ENCODE results near the gene SMG9.

Gene SMG9

DNA sequence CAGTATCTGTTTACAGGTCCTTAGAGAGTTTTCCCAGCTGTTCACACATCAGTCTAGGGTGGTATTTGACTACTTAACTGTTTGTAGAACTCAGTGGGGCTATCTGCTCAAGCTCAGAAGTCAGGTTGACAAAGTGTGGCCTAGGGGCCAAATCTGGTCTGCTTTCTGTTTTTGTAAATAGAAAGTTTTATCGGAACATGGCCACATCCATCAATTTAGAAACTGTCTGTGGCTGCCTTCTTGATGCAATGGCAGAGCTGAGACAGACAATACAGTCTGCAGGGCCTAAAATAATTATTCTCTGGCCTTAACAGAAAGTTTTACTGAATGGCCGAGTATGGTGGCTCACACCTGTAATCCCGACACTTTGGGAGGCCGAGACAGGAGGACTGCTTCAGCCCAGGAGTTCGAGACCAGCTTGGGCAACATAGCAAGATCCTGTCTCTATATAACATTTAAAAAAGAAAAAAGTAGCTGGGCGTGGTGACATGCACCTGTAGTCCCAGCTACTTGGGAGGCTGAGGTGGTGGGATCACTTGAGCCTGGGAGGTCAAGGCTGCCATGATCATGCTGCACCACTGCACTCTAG, 2.4 kb downstream of the SMG9 start:
- no peak for FAIRE-seq

DNA sequence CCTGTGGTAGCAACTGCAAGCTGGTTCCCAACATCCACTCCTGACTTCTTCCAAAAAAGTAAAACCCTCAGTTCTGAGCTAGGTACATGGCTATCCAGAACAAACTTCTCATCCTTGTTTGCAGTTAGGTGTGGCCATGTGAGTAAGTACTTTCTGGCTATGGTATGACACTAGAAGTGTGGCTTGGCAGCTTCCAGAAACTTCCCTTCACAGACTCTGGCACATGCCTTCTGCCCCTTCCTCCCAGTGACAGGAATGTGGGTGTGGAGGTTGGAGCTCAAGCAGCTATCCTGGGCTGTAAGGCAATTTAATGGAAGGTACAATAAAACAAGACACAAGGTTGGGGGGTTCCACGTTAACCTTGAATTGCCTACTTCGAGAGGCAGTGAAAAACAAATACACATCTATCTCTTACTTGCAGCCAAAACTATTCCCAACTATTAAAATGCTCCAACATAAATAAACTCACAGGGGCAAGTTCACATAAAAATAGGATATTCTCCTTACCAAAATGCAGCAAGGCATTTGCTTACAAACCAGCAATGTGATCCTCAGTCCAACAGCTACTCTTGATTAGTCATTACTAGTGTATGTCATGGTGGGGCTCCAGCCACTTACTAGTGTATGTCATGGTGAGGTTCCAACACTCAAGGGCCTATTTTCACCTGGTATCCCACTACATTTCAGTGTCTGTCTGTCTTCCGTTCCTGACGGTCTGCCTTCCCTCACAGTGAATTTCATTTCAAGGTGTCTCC, 3.1 kb downstream of the SMG9 start:
- FAIRE-seq, result no peak

- no peak for FAIRE-seq
Observed at GRCh38 chr19:43749898-43750297, 4.9 kb downstream of the SMG9 start.

DNA sequence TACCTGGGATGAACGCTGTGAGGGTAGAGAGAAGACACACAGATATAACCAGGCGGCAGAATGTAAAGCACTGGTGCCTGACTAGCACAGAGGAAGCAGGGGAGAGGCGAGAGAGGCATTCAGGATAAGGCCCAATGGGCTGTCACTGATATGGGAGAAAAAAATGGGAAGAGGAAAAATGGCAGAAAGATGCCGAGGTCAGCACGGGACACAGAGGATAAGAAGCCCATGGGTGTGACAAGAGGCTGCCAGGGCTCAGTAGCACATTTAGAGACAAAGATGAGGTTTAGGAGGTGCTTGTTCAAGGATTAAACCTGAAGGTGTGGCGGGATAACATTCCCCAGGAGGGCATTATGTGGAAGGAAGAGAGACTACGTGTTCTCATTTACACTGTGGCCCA, 5.6 kb downstream of the SMG9 start:
- no peak for FAIRE-seq

DNA sequence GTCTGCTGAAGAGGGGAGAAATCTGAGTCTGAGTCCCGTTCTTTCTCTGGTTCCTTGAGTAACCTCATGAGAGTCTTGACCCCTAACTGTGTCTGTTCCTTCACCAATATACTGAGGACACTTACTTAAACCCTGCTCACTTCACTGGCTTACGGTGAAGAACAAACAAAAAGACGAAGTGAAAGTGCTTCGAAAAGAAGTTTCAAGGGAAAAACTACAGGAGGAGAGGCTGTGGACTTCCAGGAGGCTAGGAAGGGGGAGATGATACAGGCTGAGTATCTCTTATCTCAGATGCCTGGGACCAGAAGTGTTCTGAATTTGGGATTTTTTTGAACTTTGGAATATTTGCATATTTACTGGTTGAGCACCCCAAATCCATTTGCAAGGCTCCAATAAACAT, 6.1 kb downstream of the SMG9 start:
- FAIRE-seq, result no peak

DNA sequence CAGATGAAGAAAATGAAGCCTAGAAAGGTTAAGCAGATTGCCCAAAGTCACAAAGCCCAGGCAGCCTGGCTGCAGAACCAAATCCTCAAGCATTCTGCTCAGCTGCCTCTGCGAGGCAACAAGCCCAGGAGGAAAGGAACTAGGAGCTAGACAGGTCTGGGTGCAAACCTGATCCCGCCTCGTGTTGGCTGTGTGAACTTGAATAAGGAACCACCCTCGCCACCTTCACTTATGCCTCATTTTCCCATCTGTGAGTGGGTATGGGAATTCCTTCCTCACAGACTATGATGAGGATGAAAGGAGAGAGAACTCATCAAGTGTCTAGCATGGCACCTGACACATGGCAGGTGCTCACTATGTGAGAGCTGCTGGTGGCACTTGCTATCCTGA, 6.6 kb downstream of the SMG9 start:
- no peak for FAIRE-seq

- FAIRE-seq, result no peak
Observed at GRCh38 chr19:43747557-43748204, 7.1 kb downstream of the SMG9 start.

DNA sequence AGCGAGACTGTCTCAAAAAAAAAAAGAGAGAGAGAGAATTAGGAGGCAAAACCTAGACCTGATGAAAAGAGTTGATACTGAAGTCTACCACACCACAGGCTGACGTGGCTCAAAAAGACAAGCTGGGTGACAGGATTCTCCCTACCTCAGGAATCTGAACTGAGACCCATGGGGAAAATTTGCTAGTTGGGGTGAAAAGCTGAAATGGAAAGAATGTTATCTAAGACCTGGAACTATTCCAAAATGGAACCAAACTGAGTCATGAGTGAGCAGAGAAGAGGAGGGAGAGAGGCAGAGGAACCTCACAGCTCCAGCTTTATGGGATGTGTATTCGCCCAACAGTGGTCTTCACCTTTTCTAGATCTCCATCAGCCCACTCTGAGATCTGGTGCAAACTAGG, 11.7 kb downstream of the SMG9 start:
- FAIRE-seq, result no peak

GRCh38 chr19:43741075-43741825, 13.5 kb downstream of the SMG9 start:
- no peak for FAIRE-seq

DNA sequence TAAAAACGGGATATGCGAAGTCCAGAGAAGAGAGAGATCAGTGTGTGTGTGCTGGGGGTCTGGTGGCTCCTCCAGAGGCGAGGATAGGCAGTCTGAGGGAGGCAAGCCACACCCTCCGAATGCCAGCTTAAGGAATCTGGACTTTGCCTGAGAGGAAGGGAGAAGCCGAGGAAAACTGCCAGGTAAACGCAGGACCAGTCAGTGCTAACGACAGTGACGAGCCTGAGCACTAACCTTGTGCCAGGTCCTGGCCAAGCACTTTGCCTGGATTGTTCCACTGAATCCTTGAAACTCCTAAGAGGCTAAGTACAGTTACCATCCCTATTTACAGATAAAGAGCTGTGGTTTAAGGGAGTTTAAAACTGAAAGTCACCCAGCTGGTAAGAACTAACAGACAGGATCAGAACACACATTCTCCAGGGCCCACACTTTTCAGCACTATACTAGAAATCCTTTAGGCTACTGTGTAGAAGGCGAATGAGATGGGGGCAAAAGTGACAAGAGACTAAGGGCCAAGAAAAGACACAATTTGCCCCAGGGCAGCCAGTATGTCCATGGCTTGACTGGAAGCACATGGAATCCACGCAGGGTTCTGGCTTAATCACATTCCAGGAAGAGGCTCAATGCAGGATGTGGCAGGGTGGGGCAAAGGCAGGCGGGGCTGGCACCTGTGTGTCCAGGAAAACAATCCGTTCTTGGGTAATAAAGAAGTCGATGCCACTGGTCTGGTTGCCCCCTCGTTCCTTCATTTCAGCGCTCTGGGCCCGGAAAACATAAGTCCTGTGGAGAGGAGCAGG, 15.1 kb downstream of the SMG9 start:
- no peak for FAIRE-seq

DNA sequence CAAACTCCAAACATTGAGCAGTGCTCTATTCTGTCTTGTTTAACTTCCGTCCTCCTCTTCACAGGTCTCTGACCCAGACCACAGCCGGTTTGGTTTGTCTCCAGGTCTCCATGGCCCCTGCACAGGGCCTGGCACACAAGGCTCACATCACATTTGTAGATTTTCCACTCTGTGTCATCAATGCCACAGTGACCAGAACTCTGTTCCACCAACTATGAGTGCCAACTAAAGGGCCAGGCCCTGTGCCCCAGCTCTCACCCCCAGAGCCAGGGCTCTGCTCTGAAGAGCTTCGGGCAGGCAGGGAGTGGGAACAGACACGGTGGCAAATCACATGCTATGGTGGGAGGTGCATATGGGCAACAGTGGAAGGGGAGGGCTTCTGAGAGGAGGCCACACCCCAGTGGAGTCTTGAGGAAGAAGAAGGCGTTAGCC, 16.0 kb downstream of the SMG9 start:
- FAIRE-seq, result no peak

DNA sequence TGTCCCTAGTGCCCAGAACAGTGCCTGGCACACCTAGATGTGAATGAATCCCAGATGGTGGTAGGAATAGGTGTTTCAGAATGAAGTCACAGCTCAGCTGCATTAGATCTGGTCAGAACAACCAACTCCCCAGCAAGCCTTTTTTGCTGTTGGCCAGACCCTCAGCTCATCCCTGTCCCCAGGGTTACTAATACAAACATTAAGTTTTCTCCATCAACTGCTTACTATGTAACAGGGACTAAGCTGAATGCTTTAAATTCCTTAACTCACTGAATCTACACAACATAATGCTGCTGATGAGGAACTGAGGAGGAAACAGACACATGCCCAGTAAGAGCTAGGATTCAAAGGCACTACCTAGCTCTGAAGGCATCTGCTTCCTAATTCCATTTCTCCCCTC, 18.8 kb downstream of the SMG9 start:
- FAIRE-seq, result no peak

DNA sequence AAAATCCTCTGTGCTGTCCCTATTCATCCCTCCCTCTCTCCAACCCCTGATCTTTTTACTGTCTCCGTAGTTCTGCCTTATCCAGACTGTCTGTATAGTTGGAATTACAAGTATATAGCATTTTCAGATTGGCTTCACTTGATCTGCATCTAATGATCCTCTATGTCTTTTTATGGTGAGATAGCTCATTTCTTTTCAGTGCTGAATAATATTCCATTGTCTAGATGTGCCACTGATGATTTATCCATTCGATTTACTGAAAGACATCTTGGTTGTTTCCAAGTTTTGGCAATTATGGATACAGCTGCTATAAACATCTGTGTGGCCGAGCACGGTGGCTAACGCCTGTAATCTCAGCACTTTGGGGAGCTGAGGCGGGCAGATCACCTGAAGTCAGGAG, 19.7 kb downstream of the SMG9 start:
- no peak for FAIRE-seq

DNA sequence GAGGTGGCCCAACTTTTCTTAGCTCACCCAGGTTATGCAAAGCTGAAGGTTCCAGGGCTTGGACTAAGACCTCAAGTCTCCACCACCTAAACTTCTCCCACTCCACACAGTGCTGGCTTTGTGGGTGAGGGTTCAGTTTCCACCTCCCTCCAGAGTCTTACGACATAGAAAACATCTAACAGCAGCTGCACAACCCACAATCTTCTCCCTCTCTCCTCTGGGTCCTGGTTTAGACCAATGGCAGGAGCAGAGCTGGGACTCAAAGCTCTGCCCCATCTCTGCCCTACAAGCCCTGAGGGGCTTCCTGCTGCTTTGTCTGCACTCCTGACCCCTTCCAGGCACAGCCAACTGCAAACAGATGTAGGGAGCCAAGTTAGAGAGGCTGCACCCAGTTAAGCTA, 22.9 kb downstream of the SMG9 start:
- FAIRE-seq, result no peak

DNA sequence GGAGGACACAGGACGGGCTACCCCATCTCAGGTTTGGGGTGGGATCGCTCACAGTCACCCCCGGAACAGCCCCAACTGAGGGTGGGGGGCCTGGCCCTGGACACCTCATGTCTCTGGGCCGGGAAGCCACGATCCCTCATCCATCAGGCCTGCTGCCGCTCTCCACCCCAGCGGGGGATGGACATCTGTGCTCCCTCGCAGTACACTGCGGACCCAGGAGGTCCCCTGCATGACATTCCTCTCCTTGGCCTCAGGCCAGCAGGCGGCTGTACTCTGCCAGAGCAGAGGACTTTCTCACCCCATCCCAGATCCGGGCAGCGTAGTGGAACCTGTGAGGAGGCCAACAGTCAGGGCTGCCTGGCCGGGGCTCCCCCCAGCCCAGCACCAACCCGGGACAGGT, 23.4 kb downstream of the SMG9 start:
- FAIRE-seq, result no peak

DNA sequence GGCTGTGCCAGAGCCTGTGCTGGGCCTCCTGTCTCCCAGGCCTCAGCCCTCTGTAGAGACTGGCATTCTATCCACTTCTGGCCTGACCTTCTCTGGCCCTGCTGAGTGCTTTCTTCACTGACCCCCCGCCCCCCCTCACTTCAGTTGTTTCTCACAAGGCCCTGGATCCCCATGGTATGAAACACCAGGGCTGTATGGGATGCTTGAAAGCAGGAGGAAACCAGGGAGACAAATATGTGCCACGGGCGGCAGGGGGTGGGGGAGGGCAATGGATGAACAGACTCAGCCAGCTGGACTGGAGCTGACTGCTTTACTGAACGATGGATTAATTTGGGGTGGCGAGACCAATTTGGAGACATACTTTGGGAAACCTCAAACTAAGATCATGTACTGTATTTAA, 24.8 kb downstream of the SMG9 start:
- FAIRE-seq, result no peak

DNA sequence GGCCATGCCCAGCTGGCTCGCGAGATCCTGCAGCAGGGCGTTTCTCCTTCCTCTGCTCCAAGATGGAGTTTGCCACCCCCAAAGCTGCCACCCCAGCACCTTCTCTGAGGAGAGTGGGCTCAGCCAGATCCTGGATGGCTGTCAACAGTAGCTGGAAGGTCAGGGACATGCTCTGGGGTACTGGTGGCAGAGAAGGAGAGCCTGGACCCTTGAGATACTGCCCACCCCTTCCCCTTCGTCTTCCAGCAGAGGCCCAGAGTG, 27.2 kb downstream of the SMG9 start:
- FAIRE-seq, result no peak

DNA sequence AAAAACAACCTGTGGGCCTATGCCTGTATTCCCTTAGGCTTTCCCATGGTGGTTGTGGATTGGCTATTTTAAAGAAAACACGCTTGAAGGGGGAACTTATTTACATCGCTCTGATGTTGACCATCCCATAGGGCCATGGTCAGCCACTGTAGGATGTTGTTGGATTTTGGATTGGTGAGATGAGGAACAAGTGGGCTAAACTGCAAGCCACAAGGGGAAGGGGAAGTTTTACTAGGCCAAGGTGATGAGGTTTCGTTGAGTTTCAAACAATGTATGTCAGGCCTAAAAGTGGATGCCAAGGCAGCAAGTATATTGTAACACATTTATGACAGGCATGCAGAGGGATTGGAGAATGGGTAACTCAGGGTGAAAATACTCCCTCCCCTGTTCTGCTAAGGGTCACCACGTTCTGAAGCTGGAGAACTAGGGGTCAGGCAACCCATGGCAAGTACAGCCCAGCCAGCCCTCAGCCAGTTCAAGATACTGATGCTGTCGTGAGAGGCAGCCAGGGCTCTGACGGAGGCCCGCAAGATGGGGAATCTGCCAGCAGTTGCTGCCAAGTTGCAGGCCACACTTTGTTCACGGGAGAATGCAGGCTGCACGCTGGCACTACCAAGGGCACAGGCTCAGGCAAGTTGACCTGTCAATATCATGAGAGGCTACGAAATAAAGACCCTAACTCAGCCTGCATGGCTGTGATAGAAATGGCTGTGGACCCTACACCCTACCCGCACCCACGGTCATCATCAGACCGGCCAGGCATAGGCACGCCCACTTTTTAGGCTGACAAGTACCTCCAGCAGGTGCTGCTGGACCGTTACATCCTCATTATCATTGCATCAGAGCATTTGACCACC, 27.8 kb downstream of the SMG9 start:
- no peak for FAIRE-seq

- FAIRE-seq, result no peak
Observed at GRCh38 chr19:43725468-43725867, 29.3 kb downstream of the SMG9 start.

GRCh38 chr19:43724896-43725295, 29.9 kb downstream of the SMG9 start:
- no peak for FAIRE-seq

GRCh38 chr19:43723588-43723987, 31.2 kb downstream of the SMG9 start:
- FAIRE-seq, result no peak

DNA sequence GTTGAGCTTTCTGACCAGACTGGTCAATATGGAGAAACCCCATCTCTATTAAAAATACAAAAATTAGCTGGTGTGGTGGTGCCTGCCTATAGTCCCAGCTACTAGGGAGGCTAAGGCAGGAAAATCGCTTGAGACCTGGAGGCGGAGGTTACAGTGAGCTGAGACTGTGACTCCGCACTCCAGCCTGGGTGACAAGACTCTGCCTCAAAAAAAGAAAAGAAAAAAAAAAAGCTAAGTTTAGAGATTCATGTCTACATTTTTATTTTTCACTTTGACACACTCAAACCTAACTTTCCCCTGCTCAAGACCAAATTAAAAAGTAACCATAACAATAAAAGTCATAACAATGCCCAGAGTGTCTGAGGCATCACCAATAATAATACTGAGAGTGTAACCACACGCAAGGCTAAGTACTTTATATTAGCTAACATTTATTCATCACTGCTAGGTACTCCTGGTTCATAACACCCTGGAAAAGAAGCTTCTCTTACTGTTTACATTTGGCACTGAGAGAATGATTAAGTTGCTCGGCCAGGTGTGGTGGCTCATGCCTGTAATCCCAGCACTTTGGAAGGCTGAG, 33.2 kb downstream of the SMG9 start:
- no peak for FAIRE-seq

All from endometrium (tissue), 2 donors.